ENCODE measurements around the gene BTNL8.
"Not testable (repeated sequence)": the region's sequence is repeated elsewhere in the genome, so short reads cannot be mapped to it uniquely, and the experiment has no call there.

The BTNL8 gene

DNA sequence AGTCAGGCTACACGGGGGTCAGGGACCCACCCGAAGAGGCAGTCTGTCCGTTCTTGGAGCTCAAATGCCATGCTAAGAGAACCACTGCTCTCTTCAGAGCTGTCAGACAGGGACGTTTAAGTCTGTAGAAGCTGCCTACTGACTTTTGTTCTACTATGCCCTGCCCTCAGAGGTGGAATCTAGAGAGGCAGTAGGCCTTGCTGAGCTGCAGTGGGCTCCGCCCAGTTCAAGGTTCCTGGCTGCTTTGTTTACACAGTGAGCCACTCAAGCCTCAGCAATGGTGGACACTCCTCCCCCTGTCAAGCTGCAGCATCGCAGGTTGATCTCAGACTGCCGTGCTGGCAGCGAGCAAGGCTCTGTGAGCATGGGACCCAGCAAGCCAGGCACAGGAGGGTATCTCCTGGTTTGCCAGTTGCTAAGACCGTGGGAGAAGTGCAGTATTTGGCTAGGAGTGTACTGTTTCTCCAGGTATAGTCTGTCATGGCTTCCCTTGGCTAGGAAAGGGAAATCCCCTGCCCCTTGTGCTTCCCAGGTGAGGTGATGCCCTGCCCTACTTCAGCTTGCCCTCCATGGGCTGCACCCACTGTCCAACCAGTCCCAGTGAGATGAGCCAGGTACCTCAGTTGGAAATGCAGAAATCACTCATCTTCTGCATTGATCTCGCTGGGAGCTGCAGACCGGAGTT lies 13.0 kb upstream of the BTNL8 start:
- not testable (repeated sequence) for DNase-seq

- no peak for DNase-seq
Measured at GRCh38 chr5:180889381-180889780, 9.6 kb upstream of the BTNL8 start.

- DNase-seq = not testable (repeated sequence)
Measured at GRCh38 chr5:180895330-180895729, 3.6 kb upstream of the BTNL8 start.

DNA sequence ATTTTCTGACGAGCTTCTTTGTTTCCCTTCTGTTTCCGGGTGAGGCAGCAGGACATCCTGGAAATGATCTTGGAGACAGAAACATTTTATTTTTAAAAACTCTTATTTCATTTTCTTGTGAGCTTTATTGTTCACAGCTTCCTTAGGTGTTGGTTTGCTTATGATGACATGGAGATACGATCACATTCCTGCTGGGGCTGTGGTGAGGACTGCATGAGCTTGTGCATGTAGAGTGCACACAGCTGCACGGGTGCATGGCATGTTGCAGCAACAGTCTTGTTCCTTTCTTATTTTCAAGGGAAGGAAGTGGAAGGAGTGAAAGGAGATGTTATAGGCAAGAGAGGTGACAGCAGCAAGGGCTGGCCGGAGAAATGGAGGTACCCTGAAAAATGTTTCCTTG lies 1.2 kb downstream of the BTNL8 start:
- no peak for DNase-seq

DNA sequence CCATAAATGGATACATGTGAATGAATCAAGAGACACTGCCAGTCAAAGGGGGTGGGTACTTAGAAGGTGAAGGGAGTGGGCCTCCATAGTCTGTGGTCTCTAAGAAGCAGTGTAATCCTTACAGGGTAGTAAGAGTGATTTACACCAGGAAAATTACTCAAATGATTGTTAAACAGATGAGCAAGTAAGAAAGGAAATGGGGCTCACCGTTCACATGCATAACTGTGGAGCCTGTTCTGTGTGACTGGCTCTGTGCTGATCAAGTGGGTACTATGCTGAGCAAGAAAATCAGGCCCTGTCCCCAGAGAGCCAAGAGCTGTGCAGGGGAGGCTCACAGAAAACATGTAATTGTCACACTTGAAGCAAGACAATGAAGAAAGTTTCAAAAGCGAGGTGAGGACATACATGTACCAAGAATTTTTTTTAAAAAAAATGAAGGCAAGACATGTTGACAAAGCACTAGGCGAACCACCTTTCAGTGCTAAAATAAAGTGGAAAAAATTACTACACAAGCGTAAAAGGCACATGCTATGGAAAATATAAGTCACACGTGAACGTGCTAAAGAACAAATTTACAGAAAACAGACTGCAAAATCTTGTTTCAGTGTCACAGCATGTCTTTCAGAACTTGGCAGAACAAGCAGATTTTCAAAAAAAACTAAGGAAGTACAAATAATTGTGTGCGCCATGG lies 2.5 kb downstream of the BTNL8 start:
- DNase-seq = no peak

DNA sequence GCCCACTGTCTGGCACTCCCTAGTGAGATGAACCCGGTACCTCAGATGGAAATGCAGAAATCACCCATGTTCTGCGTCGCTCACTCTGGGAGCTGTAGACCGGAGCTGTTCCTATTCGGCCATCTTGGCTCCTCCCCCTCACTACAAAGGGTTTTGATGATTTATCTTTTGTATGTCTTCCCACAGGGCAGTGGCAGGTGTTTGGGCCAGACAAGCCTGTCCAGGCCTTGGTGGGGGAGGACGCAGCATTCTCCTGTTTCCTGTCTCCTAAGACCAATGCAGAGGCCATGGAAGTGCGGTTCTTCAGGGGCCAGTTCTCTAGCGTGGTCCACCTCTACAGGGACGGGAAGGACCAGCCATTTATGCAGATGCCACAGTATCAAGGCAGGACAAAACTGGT lies 9.4 kb downstream of the BTNL8 start:
- no peak for DNase-seq

DNA sequence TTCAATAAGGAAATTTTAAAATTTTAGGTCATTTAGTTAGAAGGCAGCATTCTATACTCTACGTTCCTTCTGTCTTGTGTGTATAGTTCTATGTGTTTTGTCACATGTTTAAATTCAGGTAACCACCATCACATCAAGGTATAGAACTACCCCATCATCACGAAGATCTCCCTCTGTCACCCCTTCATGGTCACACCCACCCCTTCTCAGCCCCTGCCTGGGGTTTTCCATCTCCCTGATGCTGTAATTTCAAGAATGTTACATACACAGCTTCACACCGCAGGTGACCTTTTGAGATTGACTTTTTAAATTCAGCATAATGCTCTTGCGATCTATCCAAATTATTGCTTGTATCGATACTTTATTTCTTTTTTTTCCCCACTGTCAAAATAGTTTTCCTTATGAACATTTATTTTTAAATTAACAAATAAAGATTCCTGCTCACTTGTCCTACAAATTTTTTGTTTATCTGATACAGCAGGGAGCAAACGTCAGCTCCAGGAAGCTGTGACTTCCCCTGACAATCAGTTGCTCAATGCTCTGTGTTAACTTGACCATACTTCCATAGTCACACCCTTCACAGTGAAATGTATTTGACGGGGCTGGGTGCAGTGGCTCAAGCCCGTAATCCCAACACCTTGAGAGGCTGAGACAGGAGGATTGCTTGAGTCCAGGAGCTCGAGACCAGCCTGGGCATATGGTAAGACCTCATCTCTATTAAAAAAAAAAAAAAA lies 10.2 kb downstream of the BTNL8 start:
- DNase-seq = no peak

- no peak for DNase-seq
Measured at GRCh38 chr5:180909782-180910181, 10.8 kb downstream of the BTNL8 start.

DNA sequence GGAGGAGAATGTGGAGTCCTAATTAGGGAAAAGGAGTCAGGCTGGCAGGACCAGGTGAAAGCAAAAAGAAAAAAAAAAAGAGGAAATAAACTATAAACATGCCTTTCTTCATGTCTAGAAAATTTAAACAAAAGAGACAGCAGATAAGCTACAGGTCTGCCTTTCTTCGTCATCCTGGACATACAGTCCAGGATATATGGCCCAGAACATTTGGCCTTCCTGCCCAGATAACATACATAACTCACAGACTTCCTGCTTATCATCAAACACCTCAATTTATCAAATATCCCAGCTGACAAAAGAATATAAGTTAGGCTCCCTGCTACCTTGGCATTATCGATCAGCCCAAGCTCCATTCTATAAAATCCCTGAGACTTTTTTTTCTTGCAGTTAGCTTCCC lies 11.2 kb downstream of the BTNL8 start:
- no peak for DNase-seq

DNA sequence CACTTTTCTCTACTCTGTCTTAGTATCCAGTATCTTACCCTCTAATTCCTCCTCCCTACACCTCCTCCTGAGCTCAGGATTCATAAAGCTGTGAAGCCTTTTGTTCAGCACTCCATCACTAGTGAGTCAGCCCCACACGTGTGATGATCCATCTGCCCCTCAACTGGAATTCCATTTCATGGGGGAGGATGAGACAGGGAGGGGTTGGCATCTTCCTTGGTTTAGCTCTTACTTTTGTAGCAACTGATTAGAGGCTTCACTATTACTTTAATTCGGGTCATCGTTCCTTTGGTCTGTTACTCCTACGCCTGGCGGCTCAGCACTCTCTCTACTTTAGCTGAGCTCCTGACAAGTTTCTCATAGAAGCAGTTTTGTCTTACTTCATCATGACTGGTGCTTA lies 11.8 kb downstream of the BTNL8 start:
- no peak for DNase-seq

DNA sequence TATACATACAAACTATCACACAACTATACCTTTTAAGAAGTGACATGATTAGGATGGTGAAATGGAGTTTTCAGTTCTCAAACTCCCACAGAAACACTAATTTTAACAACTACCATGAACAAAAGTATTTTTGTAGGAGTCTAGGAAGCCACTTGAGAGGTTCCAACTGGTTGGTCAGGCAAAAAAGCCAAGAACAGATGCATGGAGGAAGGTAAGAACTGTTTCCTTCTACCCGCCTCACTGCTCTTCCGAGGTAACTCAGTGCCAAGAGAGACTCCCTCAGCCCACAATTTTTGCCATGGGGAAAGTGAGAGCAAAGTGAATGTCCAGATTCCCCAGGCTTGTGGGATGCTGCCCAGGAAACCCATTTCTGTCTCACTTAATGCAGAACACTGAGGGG lies 15.7 kb downstream of the BTNL8 start:
- DNase-seq = no peak

- no peak for DNase-seq
Measured at GRCh38 chr5:180915924-180916323, 17.0 kb downstream of the BTNL8 start.

DNA sequence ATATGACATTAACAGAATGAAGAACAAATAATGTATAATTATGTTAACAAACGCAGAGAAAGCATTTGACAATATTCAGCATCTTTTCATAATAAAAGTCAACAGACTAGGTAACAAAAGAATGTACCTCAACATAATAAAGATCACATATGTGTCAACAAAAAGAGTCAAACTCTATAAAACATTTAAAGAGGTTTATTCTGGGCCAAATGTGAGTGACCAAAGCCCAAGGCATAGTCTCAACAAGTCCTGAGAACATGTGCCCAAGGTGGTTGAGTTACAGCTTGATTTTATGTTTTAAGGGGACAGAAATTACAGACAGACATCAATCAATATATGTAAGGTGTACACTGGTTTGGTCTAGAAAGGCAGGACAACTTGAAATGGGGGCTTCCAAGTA lies 19.4 kb downstream of the BTNL8 start:
- no peak for DNase-seq

GRCh38 chr5:180920710-180921109 lies 21.8 kb downstream of the BTNL8 start:
- DNase-seq = no peak

DNA sequence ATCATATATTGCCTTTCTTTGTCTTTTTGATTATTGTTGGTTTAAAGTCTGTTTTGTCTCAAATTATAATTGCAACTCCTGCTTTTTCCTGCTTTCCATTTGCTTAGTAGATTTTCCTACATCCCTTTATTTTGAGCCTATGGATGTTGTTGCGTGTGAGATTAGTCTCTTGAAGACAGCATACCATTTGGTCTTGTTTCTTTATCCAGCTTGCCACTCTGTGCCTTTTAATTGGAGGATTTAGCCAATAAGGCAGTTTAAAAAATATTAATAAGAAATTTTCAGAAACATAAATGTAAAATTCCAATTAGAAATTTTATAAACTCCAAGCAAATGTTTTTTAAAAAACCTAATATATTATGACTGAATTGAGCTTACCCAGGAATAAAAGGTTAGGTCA lies 24.0 kb downstream of the BTNL8 start:
- no peak for DNase-seq

GRCh38 chr5:180932660-180933059 lies 33.7 kb downstream of the BTNL8 start:
- DNase-seq = no peak

DNA sequence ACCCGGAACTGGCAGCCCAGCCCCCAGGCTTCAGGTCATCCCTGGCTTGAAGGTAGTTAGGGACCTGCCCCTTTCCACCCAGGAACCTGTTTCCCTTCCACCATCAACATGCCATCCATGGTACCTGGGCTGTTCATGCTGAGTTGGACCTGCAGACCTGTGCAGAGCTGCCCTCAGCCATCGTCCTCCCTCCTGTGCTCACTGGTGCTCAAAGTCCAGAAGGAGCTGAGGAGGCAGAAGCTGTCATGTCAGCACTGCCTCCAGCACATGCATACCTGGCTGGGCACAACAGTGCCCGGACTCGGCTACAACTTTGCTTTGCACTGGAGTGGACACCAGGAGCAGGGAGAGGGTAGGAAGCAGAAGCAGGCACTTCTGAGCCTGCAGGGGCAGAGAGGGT lies 36.2 kb downstream of the BTNL8 start:
- no peak for DNase-seq

DNA sequence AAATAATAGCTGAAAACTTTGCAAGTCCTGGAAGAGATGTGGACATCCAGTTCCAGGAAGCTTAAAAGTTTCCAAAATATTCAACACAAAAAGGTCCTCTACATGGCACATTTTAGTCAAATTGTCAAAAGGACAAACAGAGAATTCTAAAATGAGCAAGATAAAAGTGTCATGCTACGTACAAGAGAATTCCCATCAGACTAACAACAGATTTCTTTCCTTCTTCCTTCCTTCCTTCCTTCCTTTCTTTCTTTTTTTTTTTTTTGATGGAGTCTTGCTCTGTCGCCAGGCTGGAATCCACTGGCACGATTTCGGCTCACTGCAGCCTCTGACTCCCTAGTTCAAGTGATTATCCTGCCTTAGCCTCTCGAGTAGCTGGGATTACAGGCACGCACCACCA lies 39.3 kb downstream of the BTNL8 start:
- no peak for DNase-seq

DNA sequence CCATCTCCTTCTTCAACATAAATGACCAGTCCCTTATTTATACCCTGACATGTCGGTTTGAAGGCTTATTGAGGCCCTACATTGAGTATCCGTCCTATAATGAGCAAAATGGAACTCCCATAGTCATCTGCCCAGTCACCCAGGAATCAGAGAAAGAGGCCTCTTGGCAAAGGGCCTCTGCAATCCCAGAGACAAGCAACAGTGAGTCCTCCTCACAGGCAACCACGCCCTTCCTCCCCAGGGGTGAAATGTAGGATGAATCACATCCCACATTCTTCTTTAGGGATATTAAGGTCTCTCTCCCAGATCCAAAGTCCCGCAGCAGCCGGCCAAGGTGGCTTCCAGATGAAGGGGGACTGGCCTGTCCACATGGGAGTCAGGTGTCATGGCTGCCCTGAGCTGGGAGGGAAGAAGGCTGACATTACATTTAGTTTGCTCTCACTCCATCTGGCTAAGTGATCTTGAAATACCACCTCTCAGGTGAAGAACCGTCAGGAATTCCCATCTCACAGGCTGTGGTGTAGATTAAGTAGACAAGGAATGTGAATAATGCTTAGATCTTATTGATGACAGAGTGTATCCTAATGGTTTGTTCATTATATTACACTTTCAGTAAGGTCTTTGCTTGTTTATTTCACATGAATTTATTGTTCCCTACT lies 51.5 kb downstream of the BTNL8 start:
- DNase-seq = no peak

GRCh38 chr5:180959661-180960060 lies 60.7 kb downstream of the BTNL8 start:
- no peak for DNase-seq

DNA sequence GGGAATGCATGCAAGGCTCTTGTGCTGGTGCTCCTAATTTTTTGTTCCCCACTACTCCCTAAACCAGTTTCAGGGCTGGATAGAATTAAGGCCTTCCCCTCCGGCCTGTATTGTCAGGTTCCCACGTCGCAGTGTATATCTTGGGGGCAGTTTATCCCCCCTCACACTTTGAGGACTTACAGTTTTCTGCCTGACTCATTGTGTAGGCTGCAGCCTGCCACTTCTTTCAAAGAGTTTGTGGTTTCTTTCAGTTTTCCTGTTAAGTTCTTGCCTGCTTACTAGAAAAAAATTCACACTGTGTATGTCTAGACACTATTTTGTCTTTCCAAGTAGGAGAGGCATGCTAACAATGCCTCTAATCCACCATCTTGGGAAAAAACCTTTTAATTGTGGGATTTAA lies 61.2 kb downstream of the BTNL8 start:
- DNase-seq = no peak

DNA sequence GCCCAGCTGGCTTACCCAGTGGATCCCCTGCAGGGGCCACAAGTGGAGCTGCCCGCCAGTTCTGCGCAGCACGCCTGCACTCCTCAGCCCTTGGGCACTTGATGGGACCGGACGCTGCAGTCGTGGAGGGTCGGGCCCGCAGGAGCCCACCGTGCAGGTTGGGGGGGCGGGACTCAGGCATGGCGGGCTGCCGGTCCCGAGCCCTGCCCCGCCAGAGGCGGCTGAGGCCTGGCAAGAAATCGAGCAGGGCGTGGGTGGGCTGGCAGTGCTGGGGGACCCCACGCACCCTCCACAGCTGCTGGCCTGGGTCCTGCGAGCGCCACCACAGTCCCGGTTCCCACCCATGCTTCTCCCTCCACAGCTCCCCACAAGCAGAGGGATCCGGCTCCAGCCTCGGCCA lies 70.4 kb downstream of the BTNL8 start:
- DNase-seq = no peak

- DNase-seq = no peak
Measured at GRCh38 chr5:180970336-180970735, 71.4 kb downstream of the BTNL8 start.

DNA sequence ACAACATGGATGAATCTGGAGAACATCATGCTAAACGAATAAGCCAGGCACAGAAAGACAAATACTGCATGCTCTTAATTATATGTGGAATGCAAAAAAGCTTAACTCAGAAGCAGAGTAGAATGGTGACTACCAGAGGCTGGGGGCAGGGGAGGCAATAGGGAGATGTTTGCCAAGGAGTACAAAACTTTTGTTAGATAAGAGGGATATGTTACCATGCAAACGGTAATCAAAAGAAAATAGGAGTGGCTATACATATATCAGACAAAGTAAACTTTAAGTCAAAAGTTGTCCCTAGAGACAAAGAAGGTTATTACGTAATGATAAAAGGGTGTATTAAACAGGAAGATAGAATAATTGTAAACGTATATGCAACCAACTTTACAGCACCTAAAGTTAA lies 71.9 kb downstream of the BTNL8 start:
- DNase-seq = no peak

Measured in stimulated activated CD4-positive, alpha-beta T cell treated with anti-CD3 and anti-CD28 coated beads, Interleukin-12 subunit alpha, Interleukin-12 subunit beta, amount 100 ng/mL, for 4 hours (primary cell).